Measurements from ENCODE around the gene GALNTL6.
"Not testable (repeated sequence)": the region's sequence is repeated elsewhere in the genome, so short reads cannot be mapped to it uniquely, and the experiment has no call there.

The GALNTL6 gene

DNA sequence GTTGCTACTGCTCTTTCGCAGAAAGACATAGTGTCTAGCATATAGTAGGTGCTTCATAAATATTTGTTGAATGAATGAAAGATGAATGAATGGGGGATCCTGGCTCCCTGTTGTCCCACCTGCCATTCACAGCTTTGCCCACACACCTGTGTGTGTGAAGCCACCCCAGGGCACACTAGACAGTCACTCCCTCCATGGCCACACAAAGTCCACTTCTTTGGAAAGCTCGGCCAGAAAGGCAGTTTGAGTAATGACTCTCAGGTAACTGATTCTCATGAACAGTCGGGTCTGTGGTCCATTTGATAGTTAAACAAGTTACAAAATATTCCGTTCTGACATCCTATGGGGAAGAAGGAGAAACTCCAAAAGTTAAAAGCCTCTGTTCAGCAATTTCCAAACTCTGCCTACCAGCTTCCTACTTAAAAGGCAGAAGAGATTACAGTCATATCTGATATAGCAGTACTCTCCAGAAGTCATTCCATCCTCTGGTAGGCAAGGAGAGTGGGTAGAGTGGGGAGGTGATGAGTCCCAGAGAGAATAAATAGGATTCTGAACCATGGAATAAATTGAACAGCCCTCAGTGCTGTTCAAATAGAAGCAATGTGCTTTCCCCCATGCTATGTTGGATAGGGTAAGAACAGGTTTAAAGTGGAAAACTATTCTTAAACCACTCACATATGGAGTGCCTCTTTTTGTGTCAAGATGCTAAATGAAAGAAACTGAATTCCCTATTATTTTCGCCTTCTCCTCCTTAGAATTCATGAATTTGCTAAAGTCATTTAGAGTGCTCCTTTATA is 1150.5 kb downstream of the GALNTL6 start:
- no peak for DNase-seq

DNA sequence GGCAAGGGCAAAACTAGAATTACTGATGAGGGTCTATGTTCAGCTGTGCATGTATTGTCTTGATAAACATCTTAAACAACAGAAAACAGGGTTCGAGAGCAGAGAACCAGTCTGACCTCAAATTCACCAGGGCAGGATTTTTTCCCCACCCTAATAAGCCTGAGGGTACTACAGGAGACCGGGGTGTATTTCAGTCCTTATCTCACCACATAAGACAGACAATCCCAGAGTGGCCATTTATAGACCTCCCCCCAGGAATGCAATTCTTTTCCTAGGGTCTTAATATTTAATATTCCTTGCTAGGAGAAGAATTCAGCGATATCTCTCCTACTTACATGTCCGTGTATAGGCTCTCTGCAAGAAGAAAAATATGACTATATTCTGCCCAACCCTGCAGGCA is 1157.0 kb downstream of the GALNTL6 start:
- DNase-seq, result not testable (repeated sequence)

DNA sequence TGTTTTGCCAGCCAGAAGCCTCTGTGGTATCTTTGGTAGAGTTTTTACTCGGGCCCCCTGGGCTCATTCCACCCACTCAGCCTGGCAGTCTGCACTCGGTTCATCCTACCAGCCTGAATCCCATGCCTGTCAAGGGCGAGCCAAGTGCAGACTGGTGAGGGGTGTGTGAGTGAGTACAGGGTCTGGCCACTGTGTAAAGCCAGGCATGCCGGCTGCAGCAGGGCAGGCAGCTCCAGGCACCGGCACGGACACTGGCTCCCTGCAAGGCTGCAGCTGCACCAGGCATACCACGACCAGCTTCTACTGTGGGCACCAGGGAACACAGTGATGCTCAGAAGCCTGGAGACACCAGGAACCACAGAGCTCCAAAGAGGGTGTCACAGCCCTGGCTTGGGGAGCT is 1161.4 kb downstream of the GALNTL6 start:
- DNase-seq, result no peak

- DNase-seq, result no peak
Measured at GRCh38 chr4:172975651-172976229, 1162.5 kb downstream of the GALNTL6 start.

DNA sequence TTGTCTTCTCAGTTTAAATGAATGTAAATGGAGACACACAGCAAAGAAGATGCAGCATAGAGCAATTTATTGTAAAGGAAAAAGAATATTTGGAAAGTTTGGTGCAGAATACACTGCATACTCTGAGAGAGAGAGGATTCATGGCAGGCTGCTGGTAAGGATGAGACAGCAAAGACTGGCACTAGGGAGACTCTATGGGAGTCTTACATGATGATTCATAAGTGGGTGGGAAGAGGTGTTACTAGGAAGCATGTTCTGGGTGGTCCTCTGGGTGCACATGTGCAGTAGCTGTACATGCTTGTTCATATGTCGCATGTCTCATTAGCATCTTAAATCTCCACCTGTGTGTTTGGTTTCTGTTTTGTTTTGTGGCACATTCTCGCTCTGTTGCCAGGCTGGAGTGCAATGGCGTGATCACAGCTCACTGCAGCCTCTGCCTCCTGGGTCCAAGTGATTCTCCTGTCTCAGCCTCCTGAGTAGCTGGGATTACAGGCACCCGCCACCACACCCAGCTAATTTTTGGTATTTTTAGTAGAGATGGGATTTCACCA is 1164.4 kb downstream of the GALNTL6 start:
- not testable (repeated sequence) for DNase-seq

DNA sequence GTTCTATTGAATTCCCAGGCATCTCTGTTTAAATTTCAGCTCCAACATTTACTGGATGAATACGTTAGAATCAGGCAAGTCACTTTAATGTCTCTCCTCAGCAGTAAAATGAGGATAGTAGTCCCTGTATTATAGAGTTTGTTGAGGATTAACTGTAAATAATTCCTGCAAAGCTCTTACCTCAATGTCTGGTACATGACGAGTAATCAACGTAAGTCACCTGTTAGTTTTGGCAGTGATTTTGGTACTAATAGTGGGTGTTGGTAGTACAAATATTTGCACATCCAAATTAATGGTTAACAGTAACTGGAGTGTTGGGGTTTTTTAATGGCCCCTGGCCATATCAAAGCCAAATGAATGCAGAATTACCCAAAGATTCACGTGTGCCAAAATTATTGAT is 1165.6 kb downstream of the GALNTL6 start:
- no peak for DNase-seq

GRCh38 chr4:172979332-172979731 is 1166.1 kb downstream of the GALNTL6 start:
- no peak for DNase-seq

DNA sequence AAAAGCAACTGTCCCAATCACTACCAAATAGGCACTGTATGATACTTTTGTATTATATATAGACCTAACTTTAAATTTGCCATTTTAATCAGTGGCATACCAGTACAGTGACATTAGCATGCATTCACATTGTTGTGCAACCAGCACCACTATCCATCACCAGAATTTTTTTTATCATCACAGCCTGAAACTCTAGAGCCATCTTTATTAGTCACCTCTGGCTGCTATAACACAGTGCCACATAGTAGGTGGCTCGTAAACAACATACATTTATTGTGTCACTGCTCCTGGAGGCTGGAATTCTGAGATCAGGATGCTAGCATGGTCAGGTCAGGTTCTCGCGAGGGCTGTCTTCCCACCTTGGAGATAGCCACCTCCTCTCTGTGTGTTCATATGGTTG is 1167.0 kb downstream of the GALNTL6 start:
- DNase-seq, result no peak

- DNase-seq, result no peak
Measured at GRCh38 chr4:172982151-172982590, 1169.0 kb downstream of the GALNTL6 start.

GRCh38 chr4:172983014-172983413 is 1169.8 kb downstream of the GALNTL6 start:
- no peak for DNase-seq

DNA sequence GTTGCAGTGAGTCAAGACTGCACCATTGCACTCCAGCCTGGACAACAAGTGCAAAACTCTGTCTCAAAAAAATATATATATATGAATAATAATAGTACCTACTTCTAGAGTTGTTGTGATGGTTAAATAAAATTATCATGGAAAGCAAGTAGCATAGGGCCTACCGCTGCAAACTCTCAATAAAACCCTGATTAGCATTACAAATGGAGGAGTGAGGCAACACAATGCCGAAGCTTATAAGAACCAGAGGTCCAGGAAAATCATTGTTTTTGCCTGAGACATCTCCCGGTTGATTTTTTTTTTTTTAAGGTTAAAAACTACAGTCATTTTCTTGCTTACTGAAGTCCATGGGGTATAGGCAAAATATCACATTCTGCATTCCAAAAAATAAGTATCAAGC is 1170.4 kb downstream of the GALNTL6 start:
- DNase-seq, result no peak

DNA sequence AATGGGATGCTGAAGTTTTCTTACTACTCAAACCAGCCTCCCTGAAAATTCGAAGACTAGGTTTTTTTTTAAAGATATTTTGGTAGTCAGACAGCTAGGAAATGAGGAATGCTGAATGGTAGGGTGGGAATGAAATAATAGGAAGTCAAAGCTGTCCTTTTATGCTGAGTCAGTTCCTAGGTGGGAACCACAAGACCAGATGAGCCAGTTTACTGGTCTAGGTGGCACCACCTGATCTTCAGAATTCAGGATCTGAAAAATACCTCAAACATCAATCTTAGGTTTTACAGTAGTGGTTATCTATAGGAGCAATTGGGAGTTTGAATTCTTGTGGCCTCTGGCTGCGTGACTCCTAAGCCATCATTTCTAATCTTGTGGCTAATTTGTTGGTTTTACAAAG is 1172.3 kb downstream of the GALNTL6 start:
- no peak for DNase-seq

GRCh38 chr4:172986114-172986513 is 1172.9 kb downstream of the GALNTL6 start:
- DNase-seq, result no peak

- no peak for DNase-seq
Measured at GRCh38 chr4:172989984-172990820, 1177.0 kb downstream of the GALNTL6 start.

GRCh38 chr4:172992648-172993378 is 1179.6 kb downstream of the GALNTL6 start:
- no peak for DNase-seq

DNA sequence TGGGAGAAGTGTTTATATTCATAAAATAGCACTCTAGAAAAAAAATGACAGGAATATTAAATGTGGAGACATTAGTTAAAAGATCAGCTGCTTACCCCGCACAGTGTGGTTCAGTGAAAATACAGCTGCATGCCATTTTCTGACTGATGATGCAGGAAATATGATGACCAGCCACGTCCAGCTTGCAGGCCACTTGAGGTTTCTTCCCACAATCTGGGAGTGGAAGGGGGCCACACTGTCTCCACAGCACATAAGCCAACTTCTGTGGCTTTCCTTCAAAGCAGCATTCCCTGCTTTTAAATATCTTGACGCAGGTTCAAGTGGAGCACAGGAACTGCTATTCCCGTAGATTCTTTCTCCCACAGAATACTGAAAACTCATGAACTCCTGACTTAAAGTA is 1182.0 kb downstream of the GALNTL6 start:
- no peak for DNase-seq

- no peak for DNase-seq
Measured at GRCh38 chr4:172995704-172996103, 1182.5 kb downstream of the GALNTL6 start.

- no peak for DNase-seq
Measured at GRCh38 chr4:172996571-172997216, 1183.5 kb downstream of the GALNTL6 start.

DNA sequence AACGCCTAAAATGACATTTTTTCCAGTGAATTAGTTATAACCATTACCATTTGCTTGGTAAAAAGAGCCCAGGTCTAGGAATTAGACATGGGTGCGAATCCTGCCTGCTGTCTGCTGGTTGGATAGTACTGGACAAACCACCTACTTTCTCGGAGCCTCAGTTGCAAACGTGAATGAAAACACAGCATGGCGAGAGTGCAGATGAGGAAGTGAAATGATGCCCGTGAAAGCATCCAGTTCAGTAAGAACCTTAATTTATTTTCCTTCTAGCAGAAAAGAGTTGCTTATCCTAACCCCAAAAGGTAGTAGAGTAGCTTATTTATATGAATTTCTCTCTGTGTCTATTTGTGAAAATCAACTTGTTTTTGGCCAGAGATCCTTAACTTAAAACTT is 1184.0 kb downstream of the GALNTL6 start:
- no peak for DNase-seq

DNA sequence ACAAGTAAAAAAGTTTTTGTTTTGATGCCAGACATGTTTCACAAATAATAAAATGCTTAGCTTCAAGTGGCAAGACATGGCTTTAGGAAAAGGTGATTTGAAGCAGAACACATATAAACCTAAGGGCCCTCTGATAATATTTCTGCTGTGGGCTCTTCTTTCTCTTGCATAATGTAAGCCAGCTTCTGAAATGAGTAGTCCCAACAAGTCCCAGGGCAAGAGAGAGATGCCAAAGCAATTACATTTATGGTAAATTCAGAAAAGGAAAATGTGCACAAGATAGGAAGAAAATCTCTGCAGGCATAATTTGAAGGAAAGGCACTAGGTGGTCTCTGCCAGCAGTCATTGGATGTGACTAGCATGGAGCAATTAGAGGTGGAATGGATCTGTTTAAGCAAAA is 1184.7 kb downstream of the GALNTL6 start:
- DNase-seq, result no peak

DNA sequence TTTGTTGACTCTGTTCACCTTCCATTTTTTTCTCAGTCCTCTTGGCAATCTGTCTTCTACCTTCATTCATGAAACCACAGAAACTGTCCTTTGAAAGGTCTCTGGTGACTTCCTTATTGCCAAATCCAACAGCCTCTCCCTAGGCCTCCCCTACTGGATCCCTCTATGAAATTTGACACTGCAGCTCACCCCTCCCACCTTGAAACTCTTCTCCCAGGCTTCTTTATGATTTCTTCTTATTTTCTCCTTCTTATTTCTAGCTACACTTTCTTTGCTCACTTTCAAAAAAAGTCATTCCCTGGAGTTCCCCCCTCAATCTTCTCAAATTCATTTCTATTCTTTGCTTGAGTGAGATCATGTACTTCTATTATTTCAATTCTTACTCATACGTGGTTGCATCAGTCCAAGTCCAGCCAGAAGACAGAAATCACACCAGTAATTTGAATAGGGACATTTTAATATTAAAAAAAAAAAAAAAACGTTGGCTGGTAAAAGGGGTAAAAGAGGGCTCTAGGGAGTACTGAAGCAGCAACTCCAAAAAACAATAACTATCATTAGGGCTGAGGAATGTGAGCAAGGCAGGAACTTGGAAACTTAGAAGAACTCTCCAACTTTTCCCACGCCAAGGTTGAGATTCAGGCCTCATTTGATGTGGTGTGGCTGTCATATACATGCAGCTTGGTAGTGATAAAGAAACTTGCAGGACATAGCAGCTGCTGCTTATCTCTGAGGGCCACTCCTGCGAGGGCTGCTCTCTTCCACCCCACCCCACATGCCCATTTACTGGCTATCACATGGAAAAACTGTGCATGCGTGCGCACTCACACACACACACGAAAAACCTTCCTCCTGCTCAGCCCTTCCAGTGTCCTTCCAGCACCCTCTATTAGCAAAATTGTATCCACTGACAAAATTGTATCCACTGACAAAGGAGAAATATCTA is 1185.6 kb downstream of the GALNTL6 start:
- no peak for DNase-seq
